ENCODE data around the gene HS3ST1. TPM values are rescaled to one million over a fixed set of nuclear protein-coding genes. Genes with fewer than 3 reads are reported as not detected.

HS3ST1 gene
- total RNA-seq, 1 donor from 2014 or later = 0.37 TPM

- TF ChIP-seq CTCF (conservative IDR thresholded peaks at IDR 0.05) = no peak
- Mint-ChIP-seq H3K27ac (ENCODE audit: unreplicated experiment) (no peak overlapping the region), H3K27me3 (ENCODE audit: low read depth) (peaks cover 19% of the 10 kb centered on the region), H3K4me3 (no peak overlapping the region), H3K9me3 (no peaks in the 10 kb centered on the region), H3K36me3 (ENCODE audit: low read depth) (no peaks in the 10 kb centered on the region), H3K4me1 (no peaks in the 10 kb centered on the region)
- DNase-seq (ENCODE audit: low read depth, low spot score) = no peak
Measured at GRCh38 chr4:11436084-11436483, 7.4 kb upstream of the HS3ST1 start.

- Mint-ChIP-seq H3K4me1 (no peaks in the 10 kb centered on the region), H3K4me3 (no peak overlapping the region), H3K9me3 (no peaks in the 10 kb centered on the region), H3K27me3 (ENCODE audit: low read depth) (peaks cover 24% of the 10 kb centered on the region), H3K27ac (ENCODE audit: unreplicated experiment) (no peak overlapping the region), H3K36me3 (ENCODE audit: low read depth) (no peaks in the 10 kb centered on the region)
- TF ChIP-seq CTCF (conservative IDR thresholded peaks at IDR 0.05) = no peak
- DNase-seq (ENCODE audit: low read depth, low spot score) = no peak
Measured at GRCh38 chr4:11435557-11435956, 6.9 kb upstream of the HS3ST1 start.

GRCh38 chr4:11431111-11431510, 2.4 kb upstream of the HS3ST1 start:
- no peak for TF ChIP-seq CTCF (conservative IDR thresholded peaks at IDR 0.05)

GRCh38 chr4:11430536-11430935, 1.8 kb upstream of the HS3ST1 start:
- TF ChIP-seq CTCF (conservative IDR thresholded peaks at IDR 0.05) = no peak
- Mint-ChIP-seq H3K27me3 (ENCODE audit: low read depth) (peaks cover 73% of the 10 kb centered on the region), H3K4me1 (peaks cover 16% of the 10 kb centered on the region), H3K9me3 (no peaks in the 10 kb centered on the region), H3K27ac (ENCODE audit: unreplicated experiment) (no peak overlapping the region), H3K36me3 (ENCODE audit: low read depth) (no peaks in the 10 kb centered on the region), H3K4me3 (peak overlapping the region; percentile 45)
- no peak for DNase-seq (ENCODE audit: low read depth, low spot score)

More at GRCh38 chr4:11431111-11431510, 2.4 kb upstream of the HS3ST1 start:
- no peaks in the 10 kb centered on the region for H3K9me3 Mint-ChIP-seq
- no peak for DNase-seq (ENCODE audit: low read depth, low spot score)
- H3K4me1 Mint-ChIP-seq = peaks cover 16% of the 10 kb centered on the region
- no peaks in the 10 kb centered on the region for H3K36me3 Mint-ChIP-seq (ENCODE audit: low read depth)
- peaks cover 68% of the 10 kb centered on the region for H3K27me3 Mint-ChIP-seq (ENCODE audit: low read depth)
- no peak overlapping the region for H3K27ac Mint-ChIP-seq (ENCODE audit: unreplicated experiment)
- H3K4me3 Mint-ChIP-seq = no peak overlapping the region

GRCh38 chr4:11429699-11430045, 978 bp upstream of the HS3ST1 start:
- H3K27me3 Mint-ChIP-seq (ENCODE audit: low read depth) = peaks cover 76% of the 10 kb centered on the region
- no peak overlapping the region for H3K27ac Mint-ChIP-seq (ENCODE audit: unreplicated experiment)
- H3K36me3 Mint-ChIP-seq (ENCODE audit: low read depth) = no peaks in the 10 kb centered on the region
- no peak for DNase-seq (ENCODE audit: low read depth, low spot score)
- peaks cover 16% of the 10 kb centered on the region for H3K4me1 Mint-ChIP-seq
- H3K9me3 Mint-ChIP-seq = no peaks in the 10 kb centered on the region
- peak overlapping the region; percentile 79 for H3K4me3 Mint-ChIP-seq
- TF ChIP-seq CTCF (conservative IDR thresholded peaks at IDR 0.05) = no peak
